ENCODE results near the gene TLR5.
A peak's percentile ranks its signal among the peaks of the same experiment; 100 is the strongest.

The TLR5 gene

GRCh38 chr1:223125766-223126165 is 17.3 kb downstream of the TLR5 start:
- H3K36me3 ChIP-seq (ENCODE audit: control insufficient read depth in 1 of 2, insufficient read depth in 2 of 2, low read length in 2 of 2): no peaks in the 10 kb centered on the region
- no peak overlapping the region for H3K4me3 ChIP-seq (ENCODE audit: low read depth, low read length)
- no peak overlapping the region for H2AFZ ChIP-seq (ENCODE audit: insufficient read depth, low read length, poor library complexity)
- no CpG with 5 or more reads among the region's 2 CpGs for WGBS (ENCODE audit: extremely low coverage, insufficient coverage, insufficient read length)
- no peaks in the 10 kb centered on the region for H3K79me2 ChIP-seq (ENCODE audit: control insufficient read depth, insufficient read depth, low read length, poor library complexity)
- peaks cover 4% of the 10 kb centered on the region for H3K79me1 ChIP-seq (ENCODE audit: low read length)
- H4K12ac ChIP-seq (ENCODE audit: low read depth, low read length): no peak overlapping the region
- no peak overlapping the region for H3K4ac ChIP-seq (ENCODE audit: low read depth, low read length)
- no peak overlapping the region for H3K27ac ChIP-seq (ENCODE audit: low read depth, low read length)
- no peaks in the 10 kb centered on the region for H3K27me3 ChIP-seq (ENCODE audit: insufficient read depth, low read length)
- H2BK120ac ChIP-seq (ENCODE audit: insufficient read depth, low read length, poor library complexity): no peak overlapping the region
- no peak overlapping the region for H4K91ac ChIP-seq (ENCODE audit: low read depth, low read length)
- H4K8ac ChIP-seq (ENCODE audit: low read depth, low read length): no peak overlapping the region
- no peak overlapping the region for H2BK12ac ChIP-seq (ENCODE audit: low read length)
- no peak overlapping the region for H3K14ac ChIP-seq (ENCODE audit: low read length)
- H3K9ac ChIP-seq (ENCODE audit: low read length): no peak overlapping the region
- H3K23ac ChIP-seq (ENCODE audit: low read length): no peak overlapping the region
- no peak overlapping the region for H2BK5ac ChIP-seq (ENCODE audit: low read depth, low read length, poor library complexity)
- H3K4me1 ChIP-seq (ENCODE audit: control insufficient read depth in 1 of 2, insufficient read depth in 2 of 2, low read length in 2 of 2): peaks cover 3 to 13% of the 10 kb centered on the region in 2 experiments
- DNase-seq: no peak
- H3K4me2 ChIP-seq (ENCODE audit: low read length): no peak overlapping the region
- no peak overlapping the region for H3K18ac ChIP-seq (ENCODE audit: low read length)
- no peaks in the 10 kb centered on the region for H3K9me3 ChIP-seq (ENCODE audit: insufficient read depth, low read depth, low read length)
- no peak overlapping the region for H2AK5ac ChIP-seq (ENCODE audit: low read length)

GRCh38 chr1:223123011-223123610 is 19.9 kb downstream of the TLR5 start:
- no peak overlapping the region for H2AK5ac ChIP-seq (ENCODE audit: low read length)
- no peaks in the 10 kb centered on the region for H3K36me3 ChIP-seq (ENCODE audit: control insufficient read depth in 1 of 2, insufficient read depth in 2 of 2, low read length in 2 of 2)
- peak overlapping the region; percentile 1 for H3K27ac ChIP-seq (ENCODE audit: low read depth, low read length)
- no peak overlapping the region for H2BK120ac ChIP-seq (ENCODE audit: insufficient read depth, low read length, poor library complexity)
- H2BK12ac ChIP-seq (ENCODE audit: low read length): no peak overlapping the region
- no peak for DNase-seq
- peak overlapping the region; percentile 4 for H4K8ac ChIP-seq (ENCODE audit: low read depth, low read length)
- H3K23ac ChIP-seq (ENCODE audit: low read length): no peak overlapping the region
- no peak overlapping the region for H2BK5ac ChIP-seq (ENCODE audit: low read depth, low read length, poor library complexity)
- H3K4ac ChIP-seq (ENCODE audit: low read depth, low read length): no peak overlapping the region
- H3K79me2 ChIP-seq (ENCODE audit: control insufficient read depth, insufficient read depth, low read length, poor library complexity): no peaks in the 10 kb centered on the region
- no peak overlapping the region for H4K12ac ChIP-seq (ENCODE audit: low read depth, low read length)
- no peak overlapping the region for H3K18ac ChIP-seq (ENCODE audit: low read length)
- no CpG with 5 or more reads among the region's 6 CpGs for WGBS (ENCODE audit: extremely low coverage, insufficient coverage, insufficient read length)
- no peaks in the 10 kb centered on the region for H3K9me3 ChIP-seq (ENCODE audit: insufficient read depth, low read depth, low read length)
- H2AFZ ChIP-seq (ENCODE audit: insufficient read depth, low read length, poor library complexity): no peak overlapping the region
- H3K27me3 ChIP-seq (ENCODE audit: insufficient read depth, low read length): no peaks in the 10 kb centered on the region
- no peak overlapping the region for H4K91ac ChIP-seq (ENCODE audit: low read depth, low read length)
- peaks cover 8% of the 10 kb centered on the region for H3K79me1 ChIP-seq (ENCODE audit: low read length)
- no peak overlapping the region for H3K14ac ChIP-seq (ENCODE audit: low read length)
- H3K4me1 ChIP-seq (ENCODE audit: control insufficient read depth in 1 of 2, insufficient read depth in 2 of 2, low read length in 2 of 2): peaks cover 12 to 17% of the 10 kb centered on the region in 2 experiments
- no peak overlapping the region for H3K4me2 ChIP-seq (ENCODE audit: low read length)
- H3K4me3 ChIP-seq (ENCODE audit: low read depth, low read length): no peak overlapping the region
- no peak overlapping the region for H3K9ac ChIP-seq (ENCODE audit: low read length)

- Histone ChIP-seq H3K27ac (ENCODE audit: low read depth, low read length) (no peak overlapping the region), H2AFZ (ENCODE audit: insufficient read depth, low read length, poor library complexity) (no peak overlapping the region), H3K14ac (ENCODE audit: low read length) (peak overlapping the region; percentile 42), H3K4me3 (ENCODE audit: low read depth, low read length) (no peak overlapping the region), H2BK120ac (ENCODE audit: insufficient read depth, low read length, poor library complexity) (peak overlapping the region; percentile 66), H2AK5ac (ENCODE audit: low read length) (no peak overlapping the region), H3K23ac (ENCODE audit: low read length) (no peak overlapping the region), H3K9me3 (ENCODE audit: insufficient read depth, low read depth, low read length) (peaks cover 2% of the 10 kb centered on the region), H4K12ac (ENCODE audit: low read depth, low read length) (no peak overlapping the region), H3K79me2 (ENCODE audit: control insufficient read depth, insufficient read depth, low read length, poor library complexity) (peaks cover 2% of the 10 kb centered on the region), H3K36me3 (ENCODE audit: control insufficient read depth in 1 of 2, insufficient read depth in 2 of 2, low read length in 2 of 2) (no peaks in the 10 kb centered on the region), H4K8ac (ENCODE audit: low read depth, low read length) (no peak overlapping the region), H3K9ac (ENCODE audit: low read length) (no peak overlapping the region), H3K4me1 (ENCODE audit: control insufficient read depth in 1 of 2, insufficient read depth in 2 of 2, low read length in 2 of 2) (peaks cover 12 to 17% of the 10 kb centered on the region in 2 experiments), H2BK12ac (ENCODE audit: low read length) (peak overlapping the region; percentile 93), H3K18ac (ENCODE audit: low read length) (no peak overlapping the region), H3K27me3 (ENCODE audit: insufficient read depth, low read length) (no peaks in the 10 kb centered on the region), H4K91ac (ENCODE audit: low read depth, low read length) (peak overlapping the region; percentile 80), H2BK5ac (ENCODE audit: low read depth, low read length, poor library complexity) (peak overlapping the region; percentile 63), H3K79me1 (ENCODE audit: low read length) (peaks cover 14% of the 10 kb centered on the region), H3K4me2 (ENCODE audit: low read length) (no peak overlapping the region), H3K4ac (ENCODE audit: low read depth, low read length) (no peak overlapping the region)
- WGBS (ENCODE audit: extremely low coverage, insufficient coverage, insufficient read length): no CpG with 5 or more reads among the region's 1 CpG
- no peak for DNase-seq
Measured at GRCh38 chr1:223118418-223118817, 24.6 kb downstream of the TLR5 start.

GRCh38 chr1:223116950-223117349 is 26.1 kb downstream of the TLR5 start:
- Histone ChIP-seq H3K79me1 (ENCODE audit: low read length) (peaks cover 13% of the 10 kb centered on the region), H3K18ac (ENCODE audit: low read length) (peak overlapping the region; percentile 0), H3K79me2 (ENCODE audit: control insufficient read depth, insufficient read depth, low read length, poor library complexity) (peaks cover 2% of the 10 kb centered on the region), H3K27me3 (ENCODE audit: insufficient read depth, low read length) (no peaks in the 10 kb centered on the region), H3K14ac (ENCODE audit: low read length) (peak overlapping the region; percentile 64), H3K9me3 (ENCODE audit: insufficient read depth, low read depth, low read length) (peaks cover 2% of the 10 kb centered on the region), H3K4me1 (ENCODE audit: control insufficient read depth in 1 of 2, insufficient read depth in 2 of 2, low read length in 2 of 2) (peaks cover 12 to 14% of the 10 kb centered on the region in 2 experiments), H2BK120ac (ENCODE audit: insufficient read depth, low read length, poor library complexity) (peak overlapping the region; percentile 76), H3K27ac (ENCODE audit: low read depth, low read length) (no peak overlapping the region), H3K4ac (ENCODE audit: low read depth, low read length) (no peak overlapping the region), H2AK5ac (ENCODE audit: low read length) (peak overlapping the region; percentile 99), H3K4me3 (ENCODE audit: low read depth, low read length) (no peak overlapping the region), H4K91ac (ENCODE audit: low read depth, low read length) (peak overlapping the region; percentile 87), H4K12ac (ENCODE audit: low read depth, low read length) (no peak overlapping the region), H4K8ac (ENCODE audit: low read depth, low read length) (no peak overlapping the region), H3K9ac (ENCODE audit: low read length) (no peak overlapping the region), H3K23ac (ENCODE audit: low read length) (no peak overlapping the region), H2BK5ac (ENCODE audit: low read depth, low read length, poor library complexity) (peak overlapping the region; percentile 61), H2BK12ac (ENCODE audit: low read length) (peak overlapping the region; percentile 96), H3K36me3 (ENCODE audit: control insufficient read depth in 1 of 2, insufficient read depth in 2 of 2, low read length in 2 of 2) (no peaks in the 10 kb centered on the region), H3K4me2 (ENCODE audit: low read length) (no peak overlapping the region), H2AFZ (ENCODE audit: insufficient read depth, low read length, poor library complexity) (no peak overlapping the region)
- no CpG with 5 or more reads among the region's 29 CpGs for WGBS (ENCODE audit: extremely low coverage, insufficient coverage, insufficient read length)
- DNase-seq: no peak

Data from trophoblast cell (in vitro differentiated cells and primary cell).